Memory B cell (primary cell): Measurements from ENCODE around the gene PDZRN3.

Experiments
- ATAC-seq: fragments of 150-1000 bp; cut with Tn5 transposase; 2 replicates; pipeline ENCODE4 v1.10.0; 2021; ENCODE audit warnings: low read depth, mild to moderate bottlenecking, moderate library complexity
- DNase-seq, 2 donors: peaks; one replicate each; pipeline ENCODE4 v3.0.0; 2022; ENCODE audit warnings: low spot score in 2 of 2
- H3K27ac Mint-ChIP-seq: one replicate; pipeline ENCODE4 v1.8.0; 2022; ENCODE audit warnings: mild to moderate bottlenecking, moderate library complexity, mixed read lengths
- H3K27me3 Mint-ChIP-seq: one replicate; pipeline ENCODE4 v1.8.0; 2022; ENCODE audit warnings: mixed read lengths
- H3K36me3 Mint-ChIP-seq: one replicate; pipeline ENCODE4 v1.8.0; 2022; ENCODE audit warnings: mild to moderate bottlenecking, mixed read lengths
- H3K4me1 Mint-ChIP-seq: one replicate; pipeline ENCODE4 v1.8.0; 2022; ENCODE audit warnings: mixed read lengths
- H3K4me3 Mint-ChIP-seq: one replicate; pipeline ENCODE4 v1.8.0; 2022; ENCODE audit warnings: mild to moderate bottlenecking, moderate library complexity, mixed read lengths
- H3K9me3 Mint-ChIP-seq: one replicate; pipeline ENCODE4 v1.8.0; 2022; ENCODE audit warnings: mixed read lengths

Gene PDZRN3

GRCh38 chr3:73502609-73503583, 121.8 kb downstream of the PDZRN3 start:
- Mint-ChIP-seq H3K27me3 (peaks cover 5% of the 10 kb centered on the region), H3K4me3 (no peak overlapping the region), H3K36me3 (no peaks in the 10 kb centered on the region), H3K9me3 (no peaks in the 10 kb centered on the region), H3K27ac (no peak overlapping the region), H3K4me1 (no peaks in the 10 kb centered on the region)
- ATAC-seq (peak; percentile 52), DNase-seq (peak; percentile 17 to 40)

- Mint-ChIP-seq H3K4me1 (no peaks in the 10 kb centered on the region), H3K27me3 (peaks cover 5% of the 10 kb centered on the region), H3K36me3 (no peaks in the 10 kb centered on the region), H3K4me3 (no peak overlapping the region), H3K9me3 (no peaks in the 10 kb centered on the region), H3K27ac (no peak overlapping the region)
- no peak for DNase-seq
- ATAC-seq, result no peak
Observed at GRCh38 chr3:73500321-73500720, 124.4 kb downstream of the PDZRN3 start.

GRCh38 chr3:73499787-73500186, 125.0 kb downstream of the PDZRN3 start:
- no peaks in the 10 kb centered on the region for H3K4me1 Mint-ChIP-seq
- no peaks in the 10 kb centered on the region for H3K9me3 Mint-ChIP-seq
- no peaks in the 10 kb centered on the region for H3K36me3 Mint-ChIP-seq
- no peak overlapping the region for H3K4me3 Mint-ChIP-seq
- peaks cover 5% of the 10 kb centered on the region for H3K27me3 Mint-ChIP-seq
- DNase-seq (no peak), ATAC-seq (no peak)
- no peak overlapping the region for H3K27ac Mint-ChIP-seq

GRCh38 chr3:73498764-73499622, 125.7 kb downstream of the PDZRN3 start:
- H3K27me3 Mint-ChIP-seq, result peaks cover 6% of the 10 kb centered on the region
- no peaks in the 10 kb centered on the region for H3K9me3 Mint-ChIP-seq
- no peak for ATAC-seq
- no peaks in the 10 kb centered on the region for H3K4me1 Mint-ChIP-seq
- DNase-seq, result no peak
- no peaks in the 10 kb centered on the region for H3K36me3 Mint-ChIP-seq
- no peak overlapping the region for H3K4me3 Mint-ChIP-seq
- no peak overlapping the region for H3K27ac Mint-ChIP-seq

- Mint-ChIP-seq H3K36me3 (no peaks in the 10 kb centered on the region), H3K4me3 (no peak overlapping the region), H3K4me1 (no peaks in the 10 kb centered on the region), H3K27me3 (peaks cover 7% of the 10 kb centered on the region), H3K27ac (no peak overlapping the region), H3K9me3 (no peaks in the 10 kb centered on the region)
- ATAC-seq (no peak), DNase-seq (no peak)
Observed at GRCh38 chr3:73497646-73498406, 126.9 kb downstream of the PDZRN3 start.

- DNase-seq, result no peak
- peaks cover 10% of the 10 kb centered on the region for H3K27me3 Mint-ChIP-seq
- H3K4me3 Mint-ChIP-seq, result no peak overlapping the region
- no peaks in the 10 kb centered on the region for H3K9me3 Mint-ChIP-seq
- no peak overlapping the region for H3K27ac Mint-ChIP-seq
- H3K36me3 Mint-ChIP-seq, result no peaks in the 10 kb centered on the region
- no peak for ATAC-seq
- H3K4me1 Mint-ChIP-seq, result no peaks in the 10 kb centered on the region
Observed at GRCh38 chr3:73493543-73494308, 131.0 kb downstream of the PDZRN3 start.

GRCh38 chr3:73492186-73492585, 132.6 kb downstream of the PDZRN3 start:
- no peaks in the 10 kb centered on the region for H3K36me3 Mint-ChIP-seq
- H3K27me3 Mint-ChIP-seq, result peaks cover 10% of the 10 kb centered on the region
- no peaks in the 10 kb centered on the region for H3K4me1 Mint-ChIP-seq
- ATAC-seq (no peak), DNase-seq (no peak)
- H3K4me3 Mint-ChIP-seq, result no peak overlapping the region
- H3K27ac Mint-ChIP-seq, result no peak overlapping the region
- H3K9me3 Mint-ChIP-seq, result no peaks in the 10 kb centered on the region

GRCh38 chr3:73491287-73491662, 133.5 kb downstream of the PDZRN3 start:
- Mint-ChIP-seq H3K4me1 (no peaks in the 10 kb centered on the region), H3K27me3 (peaks cover 10% of the 10 kb centered on the region), H3K9me3 (no peaks in the 10 kb centered on the region), H3K4me3 (no peak overlapping the region), H3K36me3 (no peaks in the 10 kb centered on the region), H3K27ac (no peak overlapping the region)
- no peak for DNase-seq
- no peak for ATAC-seq

GRCh38 chr3:73490453-73491286, 134.1 kb downstream of the PDZRN3 start:
- no peaks in the 10 kb centered on the region for H3K36me3 Mint-ChIP-seq
- DNase-seq (no peak), ATAC-seq (no peak)

GRCh38 chr3:73485877-73486330, 138.8 kb downstream of the PDZRN3 start:
- Mint-ChIP-seq H3K36me3 (no peaks in the 10 kb centered on the region), H3K27ac (no peak overlapping the region), H3K4me1 (peaks cover 3% of the 10 kb centered on the region), H3K9me3 (no peaks in the 10 kb centered on the region), H3K27me3 (peaks cover 2% of the 10 kb centered on the region), H3K4me3 (no peak overlapping the region)
- DNase-seq, result no peak
- no peak for ATAC-seq

More at GRCh38 chr3:73490453-73491286, 134.1 kb downstream of the PDZRN3 start:
- peaks cover 9% of the 10 kb centered on the region for H3K27me3 Mint-ChIP-seq
- H3K4me3 Mint-ChIP-seq, result no peak overlapping the region
- no peaks in the 10 kb centered on the region for H3K9me3 Mint-ChIP-seq
- no peaks in the 10 kb centered on the region for H3K4me1 Mint-ChIP-seq
- H3K27ac Mint-ChIP-seq, result no peak overlapping the region

GRCh38 chr3:73484656-73485248, 140.0 kb downstream of the PDZRN3 start:
- peaks cover 5% of the 10 kb centered on the region for H3K27me3 Mint-ChIP-seq
- H3K4me1 Mint-ChIP-seq, result peaks cover 3% of the 10 kb centered on the region
- no peaks in the 10 kb centered on the region for H3K36me3 Mint-ChIP-seq
- no peak for DNase-seq
- H3K27ac Mint-ChIP-seq, result no peak overlapping the region
- no peaks in the 10 kb centered on the region for H3K9me3 Mint-ChIP-seq
- no peak overlapping the region for H3K4me3 Mint-ChIP-seq
- ATAC-seq, result no peak

- DNase-seq (no peak), ATAC-seq (no peak)
- H3K36me3 Mint-ChIP-seq, result no peaks in the 10 kb centered on the region
- no peak overlapping the region for H3K4me3 Mint-ChIP-seq
- H3K4me1 Mint-ChIP-seq, result peaks cover 3% of the 10 kb centered on the region
- H3K9me3 Mint-ChIP-seq, result no peaks in the 10 kb centered on the region
- H3K27ac Mint-ChIP-seq, result no peak overlapping the region
- peaks cover 5% of the 10 kb centered on the region for H3K27me3 Mint-ChIP-seq
Observed at GRCh38 chr3:73481888-73482287, 142.9 kb downstream of the PDZRN3 start.
